Measurements from ENCODE around the gene SFXN1. TPM values are rescaled to one million over a fixed set of nuclear protein-coding genes. Genes with fewer than 3 reads are reported as not detected.

SFXN1 gene
- total and polyA plus RNA-seq, 9 of the 15 experiments (the other 6 are each of a cell fraction or from before 2014, with no cell fraction given), result 31.8 to 261 (median 113) TPM

- no peak for TF ChIP-seq ELK3 (CRISPR knock-in tag; IDR thresholded peaks at IDR 0.05)
- no peak for TF ChIP-seq ZFX (CRISPR knock-in tag; IDR thresholded peaks at IDR 0.05)
- TF ChIP-seq NELFE (IDR thresholded peaks at IDR 0.05; ENCODE audit: insufficient read depth, insufficient read length), result no peak
- no peak for TF ChIP-seq SAFB2 (IDR thresholded peaks at IDR 0.05; ENCODE audit: borderline replicate concordance, low read depth, low read length, severe bottlenecking)
Measured at GRCh38 chr5:175564716-175565115, 86.4 kb downstream of the SFXN1 start (continued).

DNA sequence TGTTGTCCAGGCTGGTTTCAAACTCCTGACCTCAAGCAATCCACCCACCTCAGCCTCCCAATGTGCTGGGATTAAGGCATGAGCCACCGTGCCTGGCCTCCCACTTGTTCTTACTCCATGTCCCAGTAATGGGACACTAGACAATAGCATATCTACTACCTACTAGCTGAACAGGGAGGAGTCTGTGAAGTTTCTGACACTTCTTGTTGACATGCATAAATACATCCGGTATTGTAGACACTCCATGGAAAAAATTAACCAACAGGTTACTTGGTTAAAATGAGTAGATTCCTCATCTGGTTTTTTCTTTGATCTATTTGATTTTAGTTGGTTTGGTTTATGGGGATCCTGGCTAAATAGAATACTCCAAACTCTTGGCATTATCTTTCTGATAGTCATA is 88.3 kb downstream of the SFXN1 start:
- Histone ChIP-seq H3K27ac (ENCODE audit: extremely low read depth, low read depth, low read length) (no peak overlapping the region), H2AFZ (ENCODE audit: low read depth, low read length) (no peak overlapping the region), H3K4me3 (no peak overlapping the region), H3K4me2 (ENCODE audit: insufficient read depth, low read length) (no peak overlapping the region), H3K9me3 (replicated peaks; ENCODE audit: control insufficient read depth, insufficient read depth, low read depth, low read length) (no peaks in the 10 kb centered on the region), H3K9ac (ENCODE audit: insufficient read depth in 1 of 2, low read depth in 2 of 2, low read length in 2 of 2) (no peak overlapping the region), H3K27me3 (ENCODE audit: control insufficient read depth in 2 of 2, insufficient read depth in 2 of 2, low read length in 2 of 2) (peaks cover 7 to 36% of the 10 kb centered on the region in 2 experiments; a peak in 4 of 5 replicates), H3K79me2 (ENCODE audit: control insufficient read depth, insufficient read depth, low read length) (no peaks in the 10 kb centered on the region), H3K36me3 (ENCODE audit: control insufficient read depth, insufficient read depth, low read length) (no peaks in the 10 kb centered on the region), H3K4me1 (replicated peaks in 1 of 2; ENCODE audit: control insufficient read depth in 2 of 2, insufficient read depth in 2 of 2, low read length in 2 of 2) (no peaks in the 10 kb centered on the region), H3K9me1 (ENCODE audit: control insufficient read depth, insufficient read depth, low read length) (no peaks in the 10 kb centered on the region), H4K20me1 (replicated peaks; ENCODE audit: control insufficient read depth, insufficient read depth, low read length) (no peaks in the 10 kb centered on the region)
- no peak for FAIRE-seq
- in situ Hi-C loops (cut with MboI) (no loop called here), intact Hi-C loops (cut with micrococcal nuclease) (no loop called here)
- ChIA-PET CTCF (ENCODE audit: low intra/inter-chr PET ratio) (no interaction called here), POLR2A (no interaction called here)
- WGBS (ENCODE audit: insufficient coverage, low coverage, missing lambda C conversion rate), result 0% methylated on average over 2 of the region's 2 CpGs
- no TSS peak for BruUV-seq (replicated peaks)
- ATAC-seq, result no peak
- DNase-seq (ENCODE audit: extremely low read depth in 1 of 4, low spot score in 3 of 4), result no peak
- TF ChIP-seq NUFIP1 (IDR thresholded peaks at IDR 0.05; ENCODE audit: partially characterized antibody), result no peak
- TF ChIP-seq HMGN3 (IDR thresholded peaks at IDR 0.05; ENCODE audit: borderline replicate concordance, extremely low read depth, insufficient read length, low read depth, low read length), result no peak
- TF ChIP-seq FOXJ2 (tag; IDR thresholded peaks at IDR 0.05), result no peak
- no peak for TF ChIP-seq ZNF57 (CRISPR knock-in tag; IDR thresholded peaks at IDR 0.05)
- no peak for TF ChIP-seq TRIM24 (IDR thresholded peaks at IDR 0.05)
- no peak for TF ChIP-seq USF2 (CRISPR knock-in tag; IDR thresholded peaks at IDR 0.05)
- no peak for TF ChIP-seq COPS2 (conservative IDR thresholded peaks at IDR 0.05)
- no peak for TF ChIP-seq ZNF316 (IDR thresholded peaks at IDR 0.05)
- TF ChIP-seq ZNF239 (CRISPR knock-in tag; IDR thresholded peaks at IDR 0.05), result no peak
- TF ChIP-seq YY1 (IDR thresholded peaks at IDR 0.05; ENCODE audit: borderline replicate concordance in 1 of 3, control insufficient read depth in 1 of 3, extremely low read depth in 1 of 3, insufficient read depth in 3 of 3, insufficient read length in 1 of 3, insufficient replicate concordance in 2 of 3, low read depth in 1 of 3, low read length in 2 of 3), result no peak
- TF ChIP-seq, protein P1, sequence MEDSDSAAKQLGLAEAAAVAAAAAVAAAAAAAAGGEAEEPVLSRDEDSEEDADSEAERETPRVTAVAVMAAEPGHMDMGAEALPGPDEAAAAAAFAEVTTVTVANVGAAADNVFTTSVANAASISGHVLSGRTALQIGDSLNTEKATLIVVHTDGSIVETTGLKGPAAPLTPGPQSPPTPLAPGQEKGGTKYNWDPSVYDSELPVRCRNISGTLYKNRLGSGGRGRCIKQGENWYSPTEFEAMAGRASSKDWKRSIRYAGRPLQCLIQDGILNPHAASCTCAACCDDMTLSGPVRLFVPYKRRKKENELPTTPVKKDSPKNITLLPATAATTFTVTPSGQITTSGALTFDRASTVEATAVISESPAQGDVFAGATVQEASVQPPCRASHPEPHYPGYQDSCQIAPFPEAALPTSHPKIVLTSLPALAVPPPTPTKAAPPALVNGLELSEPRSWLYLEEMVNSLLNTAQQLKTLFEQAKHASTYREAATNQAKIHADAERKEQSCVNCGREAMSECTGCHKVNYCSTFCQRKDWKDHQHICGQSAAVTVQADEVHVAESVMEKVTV (CRISPR knock-in tag; IDR thresholded peaks at IDR 0.05), result no peak
- no peak for TF ChIP-seq PCBP1 (IDR thresholded peaks at IDR 0.05; ENCODE audit: low read depth, low read length, poor library complexity, severe bottlenecking)

Measured in K562 (cell line).